GM23338 (cell line): ENCODE data around the gene NLGN1. TPM values are rescaled to one million over a fixed set of nuclear protein-coding genes. Genes with fewer than 3 reads are reported as not detected.

ENCODE experiments used
- ATAC-seq: fragments of 200-7000 bp; cut with Tn5 transposase; 3 replicates; pipeline ENCODE4 v1.9.1; 2020
- DNase-seq: peaks from one replicate; pipeline ENCODE4 v3.0.0-alpha.2; 2015; ENCODE audit warnings: low spot score
- H2AFZ ChIP-seq: fragments of 200-600 bp; sonication (generic); 2 replicates; pipeline ENCODE4 v1.8.0; 2016; ENCODE audit warnings: antibody characterized with exemption, mild to moderate bottlenecking, moderate library complexity
- H3F3A ChIP-seq: fragments of 200-600 bp; sonication (generic); replicated peaks from 2 replicates; pipeline ENCODE4 v1.8.0; 2017; ENCODE audit warnings: antibody characterized with exemption, mixed run types, low read depth
- H3K27ac ChIP-seq: fragments of 200-600 bp; sonication (generic); 2 replicates; pipeline ENCODE4 v1.6.1; 2016; ENCODE audit warnings: low read depth
- H3K27me3 ChIP-seq: fragments of 200-600 bp; sonication (generic); 2 replicates; pipeline ENCODE4 v1.8.0; 2016; ENCODE audit warnings: mild to moderate bottlenecking, mixed run types, moderate library complexity; ENCODE audit not compliant: insufficient read depth
- H3K36me3 ChIP-seq: fragments of 200-600 bp; sonication (generic); 2 replicates; pipeline ENCODE4 v1.8.0; 2016; ENCODE audit warnings: mild to moderate bottlenecking; ENCODE audit not compliant: insufficient read depth
- H3K4me1 ChIP-seq: fragments of 200-600 bp; sonication (generic); 2 replicates; pipeline ENCODE4 v1.8.0; 2016; ENCODE audit warnings: mild to moderate bottlenecking, moderate library complexity; ENCODE audit not compliant: insufficient read depth
- H3K4me2 ChIP-seq: fragments of 200-600 bp; sonication (generic); 2 replicates; pipeline ENCODE4 v1.7.1; 2017; ENCODE audit warnings: mixed run types
- H3K4me3 ChIP-seq: fragments of 200-600 bp; sonication (generic); 2 replicates; pipeline ENCODE4 v1.6.1; 2016; ENCODE audit warnings: mixed run types
- H3K79me2 ChIP-seq: fragments of 200-600 bp; sonication (generic); replicated peaks from 2 replicates; pipeline ENCODE4 v1.8.0; 2017; ENCODE audit warnings: mild to moderate bottlenecking; ENCODE audit not compliant: insufficient read depth
- H3K9me2 ChIP-seq: fragments of 200-600 bp; sonication (generic); 2 replicates; pipeline ENCODE4 v1.8.0; 2017; ENCODE audit not compliant: insufficient read depth
- H4K20me1 ChIP-seq: fragments of 200-600 bp; sonication (generic); replicated peaks from 2 replicates; pipeline ENCODE4 v1.8.0; 2017; ENCODE audit warnings: mild to moderate bottlenecking; ENCODE audit not compliant: insufficient read depth
- H3K27ac Mint-ChIP-seq: 2 replicates; pipeline ENCODE4 v1.8.0; 2020; ENCODE audit warnings: inconsistent platforms, mild to moderate bottlenecking, moderate library complexity, mixed read lengths
- H3K27me3 Mint-ChIP-seq: 3 replicates; pipeline ENCODE4 v1.8.0; 2022; ENCODE audit warnings: low read depth, mild to moderate bottlenecking, moderate library complexity, mixed read lengths, inconsistent platforms; ENCODE audit not compliant: insufficient read depth, poor library complexity
- H3K36me3 Mint-ChIP-seq: 3 replicates; pipeline ENCODE4 v1.8.0; 2021; ENCODE audit warnings: low read depth, mild to moderate bottlenecking, inconsistent platforms, moderate library complexity, mixed read lengths
- H3K4me1 Mint-ChIP-seq: 3 replicates; pipeline ENCODE4 v1.8.0; 2020; ENCODE audit warnings: mild to moderate bottlenecking, inconsistent platforms, mixed read lengths
- H3K4me3 Mint-ChIP-seq: 3 replicates; pipeline ENCODE4 v1.8.0; 2021; ENCODE audit warnings: moderate library complexity, mild to moderate bottlenecking, inconsistent platforms, mixed read lengths
- H3K9me3 Mint-ChIP-seq: 3 replicates; pipeline ENCODE4 v1.8.0; 2020; ENCODE audit warnings: moderate library complexity, mild to moderate bottlenecking, inconsistent platforms, mixed read lengths
- CTCF ChIP-seq, 2 experiments: fragments of 200-600 bp in 1 of 2; sonication (generic) in 1 of 2; conservative IDR thresholded peaks; 2 replicates each; pipeline versions ENCODE4 v1.5.1 to v1.6.1; 2016 to 2017; ENCODE audit warnings: antibody characterized with exemption in 2 of 2, low read depth in 2 of 2, mild to moderate bottlenecking in 2 of 2, moderate library complexity in 1 of 2
- ETS1 ChIP-seq: IDR thresholded peaks from 2 replicates; pipeline ENCODE4 v1.6.1; 2016; ENCODE audit warnings: antibody characterized with exemption
- EZH2 ChIP-seq: fragments of 200-600 bp; sonication (generic); IDR thresholded peaks from one replicate; pipeline ENCODE4 v1.8.0; 2017; ENCODE audit warnings: antibody characterized with exemption, mild to moderate bottlenecking, low read depth; ENCODE audit not compliant: unreplicated experiment
- JUNB ChIP-seq: IDR thresholded peaks from one replicate; pipeline ENCODE4 v1.6.1; 2016; ENCODE audit warnings: antibody characterized with exemption; ENCODE audit not compliant: unreplicated experiment
- ZNF331 ChIP-seq: fragments of 250-450 bp; sonication (Bioruptor Pico); IDR thresholded peaks from 2 replicates; pipeline ENCODE4 v1.5.0; 2020; ENCODE audit warnings: low read depth, mild to moderate bottlenecking, moderate library complexity
- ZNF462 ChIP-seq: fragments of 250-450 bp; sonication (Bioruptor Pico); IDR thresholded peaks from 2 replicates; pipeline ENCODE4 v1.5.0; 2020; ENCODE audit warnings: mild to moderate bottlenecking, moderate library complexity
- polyA plus RNA-seq: library from polyadenylated mRNA; unstranded; fragments of >200 nt; fragmentation: Nextera tagmentation; extraction: Ambion mirVana; gene quantifications from 2 replicates; pipeline ENCODE4 v1.2.1, GENCODE V29; 2016
- total RNA-seq: library from RNA; depleted of rRNA; stranded (reverse); fragments of >200 nt; shearing (Covaris generic); gene quantifications from 2 replicates; pipeline ENCODE4 v1.2.3, GENCODE V29; 2014

The NLGN1 gene
- total and polyA plus RNA-seq, 2 experiments from 2014 or later = 6.5 to 18.6 TPM

- TF ChIP-seq ZNF462 (CRISPR knock-in tag) (no peak), JUNB (no peak), ETS1 (no peak)
Measured at GRCh38 chr3:173556546-173556945, 159.0 kb downstream of the NLGN1 start (continued).

- Histone ChIP-seq H3K79me2 (no peaks in the 10 kb centered on the region), H3K27ac (no peak overlapping the region), H3K9me2 (no peaks in the 10 kb centered on the region), H3K36me3 (no peaks in the 10 kb centered on the region), H3K27me3 (no peaks in the 10 kb centered on the region), H3K4me1 (peaks cover 7% of the 10 kb centered on the region; the same call in 1 of the 2 replicates), H2AFZ (no peak overlapping the region), H3K4me2 (no peak overlapping the region), H4K20me1 (no peaks in the 10 kb centered on the region), H3F3A (no peaks in the 10 kb centered on the region), H3K4me3 (no peak overlapping the region)
- H3K27ac Mint-ChIP-seq = no peak overlapping the region
- H3K4me1 Mint-ChIP-seq = peaks cover 7% of the 10 kb centered on the region; the same call in 2 of the 3 replicates
- no peaks in the 10 kb centered on the region for H3K9me3 Mint-ChIP-seq
- no peak overlapping the region for H3K4me3 Mint-ChIP-seq
- DNase-seq = no peak
- no peak for ATAC-seq
- TF ChIP-seq ZNF331 (CRISPR knock-in tag) (no peak), EZH2 (no peak), CTCF (conservative IDR thresholded peaks at IDR 0.05; ENCODE audit: low read depth in 2 of 2) (no peak)
- H3K36me3 Mint-ChIP-seq = no peaks in the 10 kb centered on the region
- peaks cover 5% of the 10 kb centered on the region for H3K27me3 Mint-ChIP-seq
Measured at GRCh38 chr3:173567997-173568396, 170.5 kb downstream of the NLGN1 start.
